Lower lobe of right lung (tissue), 2 donors: ENCODE data around the gene HDAC9. TPM values are rescaled to one million over a fixed set of nuclear protein-coding genes. Genes with fewer than 3 reads are reported as not detected.

Source experiments
- ATAC-seq, 2 donors: fragments of 200-7000 bp; cut with Tn5 transposase; one replicate each; pipeline ENCODE4 v1.9.1; 2020 to 2022; ENCODE audit warnings: mild to moderate bottlenecking in 2 of 2, moderate library complexity in 2 of 2
- DNase-seq: peaks from one replicate; pipeline ENCODE4 v3.0.0-alpha.2; 2020
- H3K27ac ChIP-seq: fragments of 200-600 bp; one replicate; pipeline ENCODE4 v1.8.0; 2022
- H3K27me3 ChIP-seq: fragments of 200-600 bp; one replicate; pipeline ENCODE4 v1.8.0; 2022; ENCODE audit warnings: low read depth
- H3K36me3 ChIP-seq: fragments of 200-600 bp; one replicate; pipeline ENCODE4 v1.8.0; 2022; ENCODE audit warnings: mild to moderate bottlenecking
- H3K4me1 ChIP-seq: fragments of 200-600 bp; one replicate; pipeline ENCODE4 v1.8.0; 2022
- H3K4me3 ChIP-seq: fragments of 200-600 bp; one replicate; pipeline ENCODE4 v1.8.0; 2022; ENCODE audit warnings: mild to moderate bottlenecking
- H3K9me3 ChIP-seq: fragments of 200-600 bp; one replicate; pipeline ENCODE4 v1.8.0; 2022
- CTCF ChIP-seq: fragments of 200-600 bp; IDR thresholded peaks from one replicate; pipeline ENCODE4 v1.8.0; 2022; ENCODE audit warnings: antibody characterized with exemption, mild to moderate bottlenecking
- intact Hi-C: fragments of 100-400 bp; cut with DNase I; formaldehyde crosslinking; loops from one replicate; pipeline ENCODE4 v1.11.0; 2022
- total RNA-seq: library from RNA; stranded (reverse); fragmentation: NEBNext Ultra II Directional; extraction: Animal tissue kit (Norgen Biotek cat#: 25700); gene quantifications from one replicate; pipeline ENCODE4 v1.2.1, GENCODE V29; 2021
- donor health status: DM: no; HTN: yes; CAD: no; lungs with severe emphysema.

The HDAC9 gene
- total RNA-seq, 1 donor from 2014 or later: 14.3 TPM

GRCh38 chr7:18675579-18675978, 180.0 kb downstream of the HDAC9 start:
- DNase-seq (no peak), ATAC-seq (no peak)
- H3K27ac ChIP-seq: no peak overlapping the region
- H3K9me3 ChIP-seq: no peaks in the 10 kb centered on the region
- no peak overlapping the region for H3K4me3 ChIP-seq
- H3K36me3 ChIP-seq: no peaks in the 10 kb centered on the region
- no peaks in the 10 kb centered on the region for H3K4me1 ChIP-seq
- no peaks in the 10 kb centered on the region for H3K27me3 ChIP-seq
- no peak for TF ChIP-seq CTCF
- intact Hi-C loops: no loop called here

GRCh38 chr7:18679261-18679660, 183.7 kb downstream of the HDAC9 start:
- no peak for TF ChIP-seq CTCF
- no peaks in the 10 kb centered on the region for H3K4me1 ChIP-seq
- no peak overlapping the region for H3K4me3 ChIP-seq
- DNase-seq (no peak), ATAC-seq (no peak)
- intact Hi-C loops: no loop called here
- no peaks in the 10 kb centered on the region for H3K9me3 ChIP-seq
- H3K36me3 ChIP-seq: no peaks in the 10 kb centered on the region
- no peaks in the 10 kb centered on the region for H3K27me3 ChIP-seq
- no peak overlapping the region for H3K27ac ChIP-seq

GRCh38 chr7:18680576-18680975, 185.0 kb downstream of the HDAC9 start:
- intact Hi-C loops: no loop called here
- Histone ChIP-seq H3K4me1 (no peaks in the 10 kb centered on the region), H3K27ac (no peak overlapping the region), H3K27me3 (no peaks in the 10 kb centered on the region), H3K4me3 (no peak overlapping the region), H3K9me3 (no peaks in the 10 kb centered on the region), H3K36me3 (no peaks in the 10 kb centered on the region)
- DNase-seq: no peak
- no peak for ATAC-seq
- no peak for TF ChIP-seq CTCF

- TF ChIP-seq CTCF: no peak
- H3K4me3 ChIP-seq: no peak overlapping the region
- no peaks in the 10 kb centered on the region for H3K36me3 ChIP-seq
- H3K4me1 ChIP-seq: no peaks in the 10 kb centered on the region
- no peaks in the 10 kb centered on the region for H3K27me3 ChIP-seq
- H3K9me3 ChIP-seq: no peaks in the 10 kb centered on the region
- intact Hi-C loops: no loop called here
- no peak for DNase-seq
- ATAC-seq: no peak
- no peak overlapping the region for H3K27ac ChIP-seq
Observed at GRCh38 chr7:18684916-18685315, 189.4 kb downstream of the HDAC9 start.

- TF ChIP-seq CTCF: no peak
- intact Hi-C loops: no loop called here
- no peaks in the 10 kb centered on the region for H3K36me3 ChIP-seq
- no peak overlapping the region for H3K27ac ChIP-seq
- DNase-seq (no peak), ATAC-seq (no peak)
- no peaks in the 10 kb centered on the region for H3K4me1 ChIP-seq
- no peaks in the 10 kb centered on the region for H3K9me3 ChIP-seq
- no peaks in the 10 kb centered on the region for H3K27me3 ChIP-seq
- no peak overlapping the region for H3K4me3 ChIP-seq
Observed at GRCh38 chr7:18685971-18686370, 190.4 kb downstream of the HDAC9 start.

GRCh38 chr7:18689551-18689950, 194.0 kb downstream of the HDAC9 start:
- intact Hi-C loops: no loop called here
- no peak for TF ChIP-seq CTCF
- DNase-seq (no peak), ATAC-seq (no peak)
- H3K27ac ChIP-seq: no peak overlapping the region
- H3K4me1 ChIP-seq: no peaks in the 10 kb centered on the region
- no peaks in the 10 kb centered on the region for H3K36me3 ChIP-seq
- H3K27me3 ChIP-seq: no peaks in the 10 kb centered on the region
- no peak overlapping the region for H3K4me3 ChIP-seq
- H3K9me3 ChIP-seq: no peaks in the 10 kb centered on the region
